Ecto neural progenitor cell (in vitro differentiated cells): ENCODE data around the gene CD86.

Source experiments
- DNase-seq: peaks from one replicate; pipeline ENCODE4 v3.0.0-alpha.2; 2018; ENCODE audit warnings: low spot score

CD86 gene

DNA sequence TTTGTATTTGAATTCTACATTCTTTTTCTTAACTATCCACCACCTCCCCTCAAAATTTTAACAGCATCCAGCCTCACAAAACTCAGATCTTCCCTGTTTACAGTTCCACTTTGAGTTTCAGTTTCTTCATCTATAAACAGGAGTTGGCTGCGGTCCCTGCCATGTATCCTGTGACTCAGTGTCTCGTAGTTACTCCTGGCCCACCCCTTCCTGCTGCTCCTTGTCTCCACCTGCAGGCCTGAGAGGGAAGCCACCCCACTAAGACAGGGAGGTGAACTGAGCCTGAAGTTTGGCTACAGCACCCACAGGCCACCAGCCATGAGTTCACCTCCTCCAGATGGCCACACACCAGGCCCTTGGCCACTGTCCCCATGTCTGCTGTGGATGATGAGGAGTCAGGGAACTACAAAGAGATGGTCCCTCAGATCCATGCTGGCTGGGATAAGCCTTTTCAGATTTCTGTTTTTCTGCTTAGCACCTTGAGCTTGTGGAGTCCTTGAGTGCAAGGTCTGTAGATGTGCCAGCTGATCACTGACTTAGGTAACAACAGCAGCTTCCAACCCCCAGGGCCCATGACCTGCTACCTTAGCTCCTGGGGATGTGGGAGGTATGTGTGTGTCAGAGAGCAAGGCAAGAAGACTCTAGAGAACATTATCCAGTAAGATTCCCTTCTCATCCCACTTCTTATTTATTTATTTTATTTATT is 37.5 kb downstream of the CD86 start:
- no peak for DNase-seq

DNA sequence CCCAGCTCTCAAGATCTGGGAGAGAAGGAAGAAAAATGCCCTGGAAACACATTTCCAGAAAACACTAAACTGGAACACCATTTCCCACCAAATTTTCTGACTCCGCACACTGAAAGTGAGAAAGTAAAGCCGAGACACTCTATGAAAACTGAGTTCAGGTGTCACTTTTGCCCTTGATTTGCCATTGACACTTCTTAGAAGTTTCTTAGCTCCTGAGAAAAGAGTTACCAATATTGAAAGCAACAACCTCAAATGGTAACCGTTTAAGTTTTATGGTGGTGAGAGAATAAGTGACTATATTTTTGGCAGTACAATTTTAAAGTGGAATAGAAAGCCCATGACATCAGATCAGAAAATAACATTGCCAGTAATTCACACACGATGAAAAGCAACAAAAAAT is 39.0 kb downstream of the CD86 start:
- DNase-seq, result no peak

DNA sequence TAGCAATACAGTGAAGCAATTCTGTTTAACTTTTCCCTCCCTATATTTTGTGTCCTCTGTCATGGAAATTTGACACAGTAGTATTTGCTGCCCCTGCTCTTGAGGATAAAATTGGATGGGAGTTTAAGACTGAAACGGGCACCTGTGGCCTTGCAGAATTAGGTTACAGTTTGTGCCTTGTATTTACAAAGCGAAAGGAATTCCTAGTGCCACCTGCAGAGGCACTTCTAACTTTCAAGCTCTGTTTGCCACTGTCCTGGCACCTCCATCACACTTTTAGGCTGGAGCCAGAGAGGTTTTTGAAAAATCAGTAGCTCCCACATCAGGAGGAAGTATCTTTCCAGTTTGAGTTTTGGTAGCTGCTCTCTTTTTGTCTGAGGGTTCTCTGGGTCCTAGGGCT is 39.5 kb downstream of the CD86 start:
- DNase-seq, result no peak

DNA sequence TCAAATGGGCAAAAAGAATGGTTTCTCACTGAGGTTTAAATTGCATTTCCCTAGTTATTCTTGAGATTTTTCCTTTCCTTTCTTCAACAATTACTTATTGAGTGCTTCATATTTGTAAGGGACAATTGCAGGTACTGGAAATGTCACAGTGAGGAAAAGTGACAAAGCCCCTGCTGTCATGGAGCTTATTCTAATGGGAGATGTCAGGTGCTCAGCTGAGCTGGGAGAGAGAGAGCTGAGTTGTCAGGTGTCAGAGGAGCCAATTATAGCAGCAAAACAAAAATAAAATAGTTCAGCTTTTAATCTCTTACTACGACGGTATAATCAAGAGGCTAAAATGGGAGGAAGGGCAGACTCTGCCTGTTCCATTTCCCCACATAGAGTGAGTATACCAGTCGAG is 42.0 kb downstream of the CD86 start:
- no peak for DNase-seq

DNA sequence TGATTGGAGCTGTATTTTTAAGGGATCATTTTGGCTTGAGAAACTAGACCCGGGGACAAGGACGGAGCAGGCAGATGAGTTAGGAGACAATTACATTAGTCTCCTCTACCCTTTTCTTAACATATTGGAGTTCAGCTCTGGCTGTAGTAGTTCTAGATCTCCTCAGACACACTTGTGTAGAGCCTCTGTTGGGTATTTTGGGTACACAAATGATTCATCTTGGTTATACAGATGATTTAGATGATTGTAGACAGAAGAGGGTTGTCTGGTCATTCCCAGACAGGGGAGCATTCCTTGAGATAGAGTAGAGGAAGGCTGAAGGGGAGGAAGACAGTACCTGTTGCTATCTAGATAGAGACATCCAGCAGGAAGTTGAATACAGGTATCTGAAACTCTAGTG is 43.4 kb downstream of the CD86 start:
- DNase-seq, result no peak

DNA sequence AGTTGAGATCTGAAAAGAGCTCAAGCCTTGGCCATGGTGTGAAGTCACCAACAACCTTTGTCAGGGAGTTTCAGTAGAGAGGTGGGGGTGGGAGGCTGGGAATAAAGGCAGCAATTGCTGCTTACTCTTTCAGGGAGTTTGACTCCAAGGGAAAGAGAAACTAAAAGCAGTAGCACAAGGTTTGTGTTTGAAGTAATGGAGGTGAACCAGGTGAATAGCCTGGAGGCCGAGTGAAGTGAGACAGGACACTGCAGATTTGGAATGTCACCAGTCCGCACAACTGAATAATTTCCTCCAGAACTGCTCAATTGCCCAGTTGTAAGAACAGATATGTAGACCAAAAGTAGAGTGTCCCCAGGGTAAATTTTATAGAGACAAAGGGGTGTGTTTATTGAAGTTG is 44.1 kb downstream of the CD86 start:
- no peak for DNase-seq

DNA sequence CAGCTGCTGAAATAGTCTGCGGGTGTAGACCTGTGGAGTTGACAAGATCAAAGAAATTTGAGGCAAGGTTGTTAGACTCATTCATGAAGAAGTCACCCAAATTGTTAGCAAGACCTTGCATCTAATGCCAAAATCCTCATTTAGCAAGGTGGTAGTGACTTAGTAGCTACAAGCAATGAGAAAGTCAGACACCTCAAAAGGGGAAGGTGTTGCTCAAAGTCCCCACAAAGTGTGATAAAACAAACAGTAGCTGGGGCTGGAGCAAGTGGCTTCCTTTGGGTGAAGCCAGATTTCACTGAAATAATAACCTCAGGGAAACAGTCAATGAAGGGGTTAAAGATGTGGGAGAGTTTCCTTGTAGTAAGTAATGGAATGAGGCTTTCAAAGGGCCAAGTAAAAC is 44.9 kb downstream of the CD86 start:
- no peak for DNase-seq

DNA sequence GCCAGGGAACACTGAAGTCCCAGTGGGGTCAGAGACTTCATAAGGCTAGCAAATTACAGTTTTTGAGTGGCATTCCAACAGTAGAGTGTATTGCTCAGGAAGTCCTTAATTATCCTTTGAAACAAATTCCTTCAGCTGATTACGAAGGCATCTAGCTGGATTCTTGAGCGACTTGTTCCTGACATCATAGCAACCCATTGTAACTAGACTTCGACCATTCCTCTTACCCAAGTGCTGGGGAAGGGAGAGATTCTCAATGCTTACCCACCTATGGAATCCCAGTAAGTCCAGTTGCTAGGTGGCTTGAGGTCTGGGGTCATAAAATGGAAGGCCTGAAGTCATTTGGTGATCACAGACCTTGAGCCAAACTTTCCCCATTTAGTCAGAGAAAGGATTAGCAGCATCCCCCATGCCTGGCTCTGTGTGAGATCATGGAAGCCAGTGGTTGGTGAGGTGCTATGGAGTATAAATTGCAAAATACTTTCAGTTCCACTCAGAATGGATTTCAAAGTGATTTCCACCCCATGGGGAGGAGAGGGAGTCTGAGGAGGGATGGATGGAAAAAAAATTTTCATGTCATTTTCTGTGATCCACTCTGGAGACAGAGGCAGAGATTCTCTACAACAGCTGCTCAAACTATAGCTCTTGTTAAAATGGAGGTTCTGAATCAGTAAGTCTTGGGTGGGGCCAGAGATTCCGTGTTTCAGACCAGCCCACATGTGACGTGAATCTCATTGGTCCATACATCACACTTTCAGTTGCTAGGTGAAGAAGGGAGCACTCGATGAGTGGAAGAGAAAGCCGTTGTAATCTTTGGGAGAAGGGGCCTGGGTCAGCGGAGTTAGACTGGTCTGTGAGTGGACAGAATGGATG is 45.7 kb downstream of the CD86 start:
- no peak for DNase-seq

DNA sequence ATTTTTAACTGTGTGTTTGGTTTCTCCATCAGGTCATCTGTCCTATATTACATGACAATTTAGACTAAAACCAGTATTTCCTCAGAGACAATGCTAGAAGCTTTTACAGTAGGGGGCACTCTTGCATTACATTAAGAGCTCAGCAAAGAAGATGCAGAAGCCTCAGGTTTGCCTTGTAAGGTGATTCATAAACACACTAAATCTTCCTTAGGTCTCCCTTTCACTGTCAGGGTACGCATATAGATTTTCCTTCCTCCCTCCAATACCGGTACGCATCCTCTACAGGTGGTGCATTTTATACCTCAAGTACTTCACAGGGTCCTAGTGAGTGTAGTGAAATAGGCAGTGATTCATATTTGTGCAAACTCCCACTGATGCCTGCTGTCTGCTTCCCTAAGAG is 46.5 kb downstream of the CD86 start:
- no peak for DNase-seq

DNA sequence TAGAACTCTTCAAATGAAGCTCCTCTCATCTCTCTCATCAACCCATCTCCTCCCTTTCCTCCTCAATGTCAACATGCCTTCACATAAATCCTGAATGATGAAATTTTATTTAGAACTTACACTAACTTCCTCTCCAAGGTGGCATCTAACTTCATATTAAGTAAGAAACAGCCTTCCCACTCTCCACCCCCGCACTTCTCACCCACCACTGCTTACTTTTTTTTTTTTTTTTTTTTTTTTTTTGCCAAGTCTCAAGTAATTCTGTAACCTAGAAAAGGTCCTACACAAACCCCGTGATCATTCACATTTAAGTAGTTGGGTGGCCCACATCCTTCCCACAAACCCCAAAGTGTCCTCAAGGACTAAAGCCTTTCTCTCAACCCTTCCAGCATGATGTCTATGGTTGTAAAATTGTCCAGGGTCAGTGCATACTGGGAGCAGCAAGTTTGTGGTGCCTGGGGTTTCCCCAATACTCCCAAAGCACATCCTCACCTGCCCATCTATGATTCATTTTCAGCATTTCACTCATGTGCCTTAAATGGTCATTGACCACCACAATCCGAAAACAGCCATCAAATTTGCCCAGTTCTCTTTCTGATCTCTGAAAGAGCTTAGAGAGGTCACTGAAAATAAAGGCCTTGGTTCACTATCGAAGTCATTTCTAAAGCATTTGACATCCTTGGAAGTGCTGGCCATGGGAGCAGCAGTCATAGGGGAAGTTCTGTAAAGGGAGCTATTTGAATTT is 47.2 kb downstream of the CD86 start:
- no peak for DNase-seq

DNA sequence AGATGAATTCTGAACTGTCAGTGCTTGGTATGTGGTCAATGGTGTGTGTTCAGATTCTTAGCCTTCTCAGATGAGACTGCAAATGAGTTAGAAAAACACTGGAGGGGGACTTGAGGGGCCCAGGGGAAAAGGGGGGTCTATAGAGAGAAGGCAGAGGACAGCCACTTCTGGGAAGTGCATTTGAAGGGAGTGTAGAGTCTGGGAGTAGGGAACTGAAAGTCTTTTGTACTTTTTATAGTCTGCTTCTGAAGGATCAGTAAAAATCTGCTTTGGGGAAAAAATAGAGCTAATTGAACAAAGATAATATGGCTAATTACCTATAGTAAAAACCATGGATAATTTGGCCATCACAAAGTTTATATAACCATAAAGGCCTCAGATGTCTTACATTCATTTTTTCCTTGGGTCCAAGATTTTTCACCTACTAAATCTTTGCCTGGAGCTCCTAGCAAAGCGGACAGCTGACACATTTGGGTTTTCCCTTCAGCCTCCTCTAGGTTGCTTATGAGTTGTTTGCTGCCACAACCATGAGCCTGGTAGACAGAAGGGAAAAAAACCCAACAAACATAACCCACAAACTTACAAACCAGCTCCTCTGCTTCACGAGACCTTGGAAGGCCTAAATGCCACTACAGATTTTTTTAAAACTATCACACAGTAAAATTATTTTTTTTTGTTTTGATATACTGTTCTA is 48.8 kb downstream of the CD86 start:
- DNase-seq, result no peak

DNA sequence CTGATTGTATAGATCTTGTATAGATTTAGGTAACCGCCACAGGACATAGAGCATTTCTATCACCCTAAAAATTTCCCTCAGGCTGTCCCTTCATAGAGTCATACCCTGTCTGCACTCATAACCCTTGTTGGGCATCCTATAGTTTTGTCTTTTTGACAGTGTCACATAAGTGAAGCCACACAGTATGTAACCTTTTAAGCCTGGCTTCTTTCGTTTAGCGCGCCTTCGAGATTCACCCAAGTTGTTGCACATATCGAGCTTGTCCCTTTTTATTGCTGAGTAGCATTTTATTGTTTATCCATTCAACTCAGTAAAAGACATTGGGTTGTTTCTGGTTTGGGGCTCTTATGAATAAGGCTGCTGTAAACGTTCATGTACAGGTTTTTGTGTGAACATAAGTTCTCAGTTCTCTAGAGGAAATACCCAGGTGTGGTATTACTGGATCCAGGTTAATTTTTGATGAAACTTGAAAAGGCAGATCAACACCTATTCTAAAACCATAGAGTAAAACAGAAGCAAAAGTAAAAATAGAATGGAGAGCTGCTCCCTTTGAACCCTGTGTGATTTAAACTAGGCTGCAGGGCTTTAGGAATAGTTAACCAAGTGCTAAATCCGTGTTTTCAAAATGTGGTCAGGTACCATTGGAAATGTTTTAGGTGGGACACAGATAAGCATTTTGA is 49.5 kb downstream of the CD86 start:
- DNase-seq, result no peak

DNA sequence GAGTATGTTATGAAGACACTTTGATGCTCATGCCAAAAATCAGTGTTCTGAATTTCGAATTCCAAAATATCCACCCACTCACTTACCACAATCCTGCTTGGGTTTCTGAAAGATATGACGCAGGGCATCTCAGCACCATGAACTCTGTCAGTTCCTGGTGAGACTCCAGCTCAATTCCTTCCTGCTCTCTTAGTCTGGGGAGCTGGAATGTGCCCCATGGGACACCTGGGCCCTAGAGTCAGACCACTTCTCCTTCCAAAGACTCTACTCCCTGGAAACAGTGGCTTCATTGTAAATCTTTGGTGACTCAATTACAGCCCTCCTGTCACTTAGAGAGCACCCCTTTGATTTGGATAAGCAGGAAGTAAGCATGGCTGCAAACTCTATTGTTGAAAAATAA is 50.5 kb downstream of the CD86 start:
- no peak for DNase-seq

DNA sequence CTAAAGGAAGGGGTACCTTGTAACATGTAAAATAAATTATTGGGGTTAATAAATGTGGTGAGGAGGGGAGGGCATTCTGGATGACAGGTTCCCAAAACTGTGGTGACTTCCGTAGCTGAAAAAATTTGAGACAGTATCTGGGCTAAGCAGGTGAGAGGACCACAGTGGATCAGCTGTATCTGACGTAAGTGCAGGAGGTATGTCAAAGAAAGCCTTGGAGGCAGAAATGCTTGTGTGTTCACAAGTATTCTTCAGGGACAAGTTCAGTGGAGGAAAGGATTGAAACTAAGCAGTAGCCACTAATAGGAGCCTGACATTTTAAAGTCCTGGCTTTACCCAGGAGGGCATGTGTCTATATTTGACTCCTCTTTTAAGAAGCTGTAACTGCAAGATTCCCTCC is 52.0 kb downstream of the CD86 start:
- no peak for DNase-seq

DNA sequence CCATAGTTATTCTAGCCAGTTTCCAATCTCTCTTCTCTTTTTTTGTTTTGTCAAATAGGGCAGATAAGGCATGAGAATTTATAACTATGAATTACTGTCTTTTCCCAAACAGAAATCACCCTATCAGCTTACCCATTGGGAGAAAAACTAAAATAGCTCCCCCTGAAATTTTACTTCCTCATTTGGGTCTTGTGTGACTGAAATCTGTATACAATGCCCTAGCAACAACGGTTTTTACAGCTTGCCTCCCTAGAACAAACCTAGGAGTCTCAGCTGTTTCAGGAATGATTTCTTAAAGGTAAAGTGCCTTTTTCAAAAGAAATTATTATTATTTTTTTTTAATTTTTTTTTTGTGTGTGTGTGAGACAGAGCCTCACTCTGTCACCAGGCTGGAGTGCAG is 56.8 kb downstream of the CD86 start:
- no peak for DNase-seq

DNA sequence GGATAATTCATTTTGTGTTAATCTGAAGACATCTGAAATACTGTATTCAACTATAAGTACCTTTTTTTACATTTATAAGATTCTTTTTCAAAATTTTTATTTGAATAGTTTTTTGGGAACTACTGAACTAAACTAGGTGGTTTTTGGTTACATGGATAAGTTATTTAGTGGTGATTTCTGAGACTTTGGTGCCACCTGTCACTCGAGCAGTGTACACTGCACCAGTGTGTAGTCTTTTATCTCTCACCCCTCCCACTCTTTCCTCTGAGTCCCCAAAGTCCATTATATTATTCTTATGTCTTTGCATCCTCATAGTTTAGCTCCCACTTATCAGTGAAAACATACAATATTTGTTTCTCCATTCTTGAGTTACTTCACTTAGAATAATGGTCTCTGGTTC is 57.6 kb downstream of the CD86 start:
- no peak for DNase-seq

DNA sequence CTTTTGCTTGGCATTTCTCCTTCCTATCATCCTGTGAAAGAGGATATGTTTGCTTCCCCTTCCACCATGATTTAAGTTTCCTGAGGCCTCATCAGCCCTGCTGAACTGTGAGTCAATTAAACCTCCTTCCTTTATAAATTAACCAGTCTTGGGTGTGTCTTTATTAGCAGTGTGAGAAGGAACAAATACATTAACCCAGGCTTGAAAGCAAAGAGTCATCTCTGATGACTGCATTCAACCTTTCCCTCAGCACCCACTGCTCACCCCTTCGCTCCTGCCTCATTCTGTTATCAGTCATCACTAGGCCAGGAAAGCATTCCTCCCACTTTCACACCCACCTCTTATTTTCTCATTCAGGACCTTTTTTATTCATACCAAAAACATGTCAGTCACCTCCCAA is 68.7 kb downstream of the CD86 start:
- no peak for DNase-seq

DNA sequence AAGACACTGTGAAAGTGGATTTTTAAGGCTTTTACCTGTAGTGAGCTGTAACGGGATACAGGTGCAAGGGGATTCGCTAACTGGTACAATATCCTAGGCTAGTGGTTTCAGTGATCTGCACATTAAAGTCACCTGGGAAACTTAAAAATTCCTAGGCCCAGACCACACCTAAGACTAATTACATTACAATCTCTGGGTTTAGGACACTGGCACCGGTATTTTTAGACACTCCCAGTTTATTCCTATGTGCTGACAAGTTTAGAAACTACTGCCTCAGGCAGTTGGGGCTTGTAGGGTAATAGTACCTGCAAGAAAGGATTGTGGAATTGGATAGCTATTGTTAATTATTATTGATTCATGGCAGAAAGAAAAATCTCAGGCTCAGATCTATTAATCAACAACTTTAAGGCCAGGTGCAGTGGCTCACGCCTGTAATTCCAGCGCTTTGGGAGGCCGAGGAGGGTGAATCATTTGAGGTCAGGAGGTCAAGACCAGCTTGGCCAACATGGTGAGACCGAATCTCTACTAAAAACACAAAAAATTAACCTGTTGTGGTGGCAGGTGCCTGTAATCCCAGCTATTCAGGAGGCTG is 77.9 kb downstream of the CD86 start:
- no peak for DNase-seq

DNA sequence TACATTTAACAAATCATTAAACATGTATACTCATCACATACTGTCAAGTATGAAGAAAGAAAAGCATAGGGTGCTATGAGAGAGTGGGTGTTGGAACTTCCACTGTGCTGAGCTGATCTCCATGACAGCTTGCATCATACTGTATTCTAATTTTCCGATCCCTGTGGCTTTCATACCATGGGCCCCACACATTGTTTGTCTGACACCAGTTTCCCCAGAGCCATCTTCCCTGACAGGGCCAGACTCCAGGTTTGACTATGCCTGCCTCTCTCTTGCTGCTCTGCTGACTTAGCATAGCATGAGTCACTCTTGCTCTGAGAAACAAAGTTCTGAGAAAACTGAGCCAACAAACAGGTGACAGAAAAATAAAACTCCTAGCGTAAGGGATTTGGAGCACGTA is 91.3 kb downstream of the CD86 start:
- no peak for DNase-seq

DNA sequence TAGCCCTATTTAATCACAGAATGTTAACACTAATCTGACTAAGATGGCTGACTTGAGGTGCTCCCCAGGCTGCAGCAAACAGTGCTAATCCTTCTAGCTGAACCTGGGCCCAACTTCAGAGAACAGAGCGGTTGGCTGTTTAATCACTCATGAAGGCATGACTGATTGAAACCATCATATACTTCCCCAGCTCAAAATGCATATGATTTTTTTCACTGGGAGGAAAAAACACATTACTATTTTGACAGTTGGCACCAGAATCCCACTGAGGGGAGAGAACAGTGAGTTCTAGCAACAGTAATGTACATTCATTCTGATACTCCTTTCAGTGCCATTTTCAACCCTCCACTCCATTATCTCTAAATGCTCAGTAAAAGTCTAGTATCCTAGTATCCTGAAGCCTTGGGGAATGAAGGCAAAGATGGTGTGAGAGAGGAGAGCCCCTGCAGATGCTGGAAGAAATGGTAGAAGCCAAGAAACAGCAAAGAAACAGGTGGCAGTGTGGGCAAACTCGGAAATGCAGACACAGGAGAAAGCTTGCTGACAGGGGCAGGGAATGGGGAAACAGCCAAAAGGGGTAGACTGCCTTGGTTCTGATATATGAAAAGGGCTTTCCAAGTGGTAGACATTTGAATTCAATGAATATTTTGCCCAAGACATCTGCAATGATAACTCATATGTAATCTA is 93.9 kb downstream of the CD86 start:
- DNase-seq, result no peak

DNA sequence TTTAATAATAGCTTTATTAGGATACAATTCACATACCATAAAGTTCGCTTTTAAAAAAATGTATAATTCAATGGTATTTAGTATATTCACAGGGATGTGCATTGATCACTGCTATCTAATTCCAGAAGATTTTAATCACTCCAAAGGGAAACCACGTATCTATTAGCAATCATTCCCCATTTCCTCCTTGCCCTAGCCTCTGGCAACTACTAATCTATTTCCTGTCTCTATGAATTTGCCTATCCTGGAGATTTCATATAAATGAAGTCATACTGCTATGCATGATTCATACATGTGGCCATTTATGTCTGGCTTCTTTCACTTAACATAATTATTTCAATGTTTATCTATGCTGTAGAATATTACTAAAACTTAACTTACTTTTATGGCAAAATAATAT is 96.3 kb downstream of the CD86 start:
- no peak for DNase-seq
